Esophagus squamous epithelium (tissue), 5 donors: Measurements from ENCODE around the gene GABRB1. TPM values are rescaled to one million over a fixed set of nuclear protein-coding genes. Genes with fewer than 3 reads are reported as not detected.

Experiments used
- DNase-seq: peaks from one replicate; lab custom pipeline; 2025; lab: John Stamatoyannopoulos, UW
- H3K27ac ChIP-seq, 4 donors: fragments of 200-600 bp; sonication (generic); one replicate each; pipeline ENCODE4 v1.5.1; 2016 to 2019; ENCODE audit warnings: mild to moderate bottlenecking in 1 of 4
- H3K27me3 ChIP-seq, 4 donors: fragments of 200-600 bp; sonication (generic); 1 replicate in 3 of 4; 2 replicates in 1 of 4; pipeline versions ENCODE4 v1.5.1 to v1.6.0; 2017 to 2021; ENCODE audit warnings: antibody characterized with exemption in 1 of 4
- H3K36me3 ChIP-seq, 3 donors: fragments of 200-600 bp; sonication (generic); one replicate each; pipeline ENCODE4 v1.5.1; 2016 to 2019
- H3K4me1 ChIP-seq, 3 donors: fragments of 200-600 bp; sonication (generic); one replicate each; pipeline ENCODE4 v1.5.1; 2017 to 2019
- H3K4me3 ChIP-seq, 4 donors: fragments of 200-600 bp; sonication (generic); 1 replicate in 3 of 4; 2 replicates in 1 of 4; pipeline ENCODE4 v1.5.1; 2016 to 2019; ENCODE audit warnings: mild to moderate bottlenecking in 2 of 4, moderate library complexity in 1 of 4
- H3K9me3 ChIP-seq, 3 donors: fragments of 200-600 bp; sonication (generic); one replicate each; pipeline ENCODE4 v1.5.1; 2016 to 2019
- POLR2A ChIP-seq, 4 donors: fragments of 450-650 bp; IDR thresholded peaks; one replicate each; pipeline ENCODE4 v1.6.1; 2017; ENCODE audit warnings: antibody characterized with exemption in 4 of 4, mild to moderate bottlenecking in 4 of 4, moderate library complexity in 3 of 4
- WGBS, 2 donors: methylation state at CpG; one replicate each; pipeline ENCODE4 v1.1.5; 2018; 5-methylcytosine and 5-hydroxymethylcytosine counted together
- intact Hi-C: fragments of 100-400 bp; cut with DNase I; formaldehyde crosslinking; loops from one replicate; pipeline ENCODE4 v1.15.0; 2022
- total RNA-seq, 4 donors: library from RNA; depleted of rRNA; stranded (reverse); fragments of >200 nt; gene quantifications; one replicate each; pipeline ENCODE4 v1.1.0, GENCODE V29; 2016
- TF ChIP-seq, protein P1 (sequence below), 6 experiments: fragments of 450-650 bp in 4 of 6; fragments of 200-600 bp in 2 of 6; sonication (generic) in 2 of 6; IDR thresholded peaks; one replicate each; pipeline ENCODE4 v1.5.1; 2016 to 2019; ENCODE audit warnings: antibody characterized with exemption in 6 of 6, mild to moderate bottlenecking in 4 of 6, moderate library complexity in 4 of 6
- donor health status: DM: yes; HTN: yes; CAD: no.

Gene GABRB1
- total RNA-seq, 4 donors from 2014 or later, result not detected

DNA sequence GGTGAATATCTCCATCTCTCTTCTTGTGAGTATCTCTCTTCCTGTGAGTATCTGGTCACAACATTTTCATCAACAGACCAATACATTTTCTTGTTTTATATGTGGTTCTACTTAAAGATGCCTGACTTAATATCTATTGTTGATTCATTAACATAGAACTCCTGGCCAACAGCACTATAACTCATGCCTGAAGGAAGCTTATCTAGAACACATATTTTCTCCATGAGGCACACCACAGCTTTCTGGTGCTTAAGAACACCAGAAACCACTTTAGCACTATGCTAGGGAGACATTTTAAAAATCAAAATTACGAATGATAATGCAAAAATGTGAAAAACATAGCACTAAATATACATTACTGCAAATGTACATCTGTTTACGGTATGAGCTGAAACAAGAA is 190.4 kb downstream of the GABRB1 start:
- no peak for TF ChIP-seq POLR2A (IDR thresholded peaks at IDR 0.05)
- TF ChIP-seq, protein P1, sequence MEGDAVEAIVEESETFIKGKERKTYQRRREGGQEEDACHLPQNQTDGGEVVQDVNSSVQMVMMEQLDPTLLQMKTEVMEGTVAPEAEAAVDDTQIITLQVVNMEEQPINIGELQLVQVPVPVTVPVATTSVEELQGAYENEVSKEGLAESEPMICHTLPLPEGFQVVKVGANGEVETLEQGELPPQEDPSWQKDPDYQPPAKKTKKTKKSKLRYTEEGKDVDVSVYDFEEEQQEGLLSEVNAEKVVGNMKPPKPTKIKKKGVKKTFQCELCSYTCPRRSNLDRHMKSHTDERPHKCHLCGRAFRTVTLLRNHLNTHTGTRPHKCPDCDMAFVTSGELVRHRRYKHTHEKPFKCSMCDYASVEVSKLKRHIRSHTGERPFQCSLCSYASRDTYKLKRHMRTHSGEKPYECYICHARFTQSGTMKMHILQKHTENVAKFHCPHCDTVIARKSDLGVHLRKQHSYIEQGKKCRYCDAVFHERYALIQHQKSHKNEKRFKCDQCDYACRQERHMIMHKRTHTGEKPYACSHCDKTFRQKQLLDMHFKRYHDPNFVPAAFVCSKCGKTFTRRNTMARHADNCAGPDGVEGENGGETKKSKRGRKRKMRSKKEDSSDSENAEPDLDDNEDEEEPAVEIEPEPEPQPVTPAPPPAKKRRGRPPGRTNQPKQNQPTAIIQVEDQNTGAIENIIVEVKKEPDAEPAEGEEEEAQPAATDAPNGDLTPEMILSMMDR (IDR thresholded peaks at IDR 0.05), result no peak
- H3K4me1 ChIP-seq, result no peaks in the 10 kb centered on the region
- no peaks in the 10 kb centered on the region for H3K27me3 ChIP-seq
- H3K27ac ChIP-seq, result no peak overlapping the region
- intact Hi-C loops, result no loop called here
- H3K9me3 ChIP-seq, result no peaks in the 10 kb centered on the region
- H3K36me3 ChIP-seq, result no peaks in the 10 kb centered on the region
- no peak for DNase-seq
- WGBS, 2 donors, result 60 to 63% methylated on average over 2 of the region's 2 CpGs
- no peak overlapping the region for H3K4me3 ChIP-seq

DNA sequence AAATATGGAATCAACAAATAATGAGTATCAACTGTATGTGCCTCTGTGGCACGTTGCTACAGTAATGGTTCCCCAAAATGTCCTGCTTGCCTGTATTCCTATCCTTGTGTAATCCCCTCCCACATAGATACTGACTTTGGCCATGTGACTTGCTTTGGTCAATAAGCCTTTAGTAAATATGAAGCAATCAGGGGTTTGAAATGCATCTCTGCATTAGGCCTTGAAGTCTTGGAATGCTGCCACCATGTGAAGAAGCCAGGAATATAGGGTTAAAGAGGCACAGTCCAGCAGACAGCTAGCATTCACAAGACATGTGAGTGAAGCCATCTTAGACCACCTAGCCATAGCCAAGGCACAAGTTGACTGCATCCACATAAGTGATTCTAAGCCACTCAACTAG is 190.9 kb downstream of the GABRB1 start:
- Histone ChIP-seq H3K27ac (no peak overlapping the region), H3K36me3 (no peaks in the 10 kb centered on the region), H3K27me3 (no peaks in the 10 kb centered on the region), H3K9me3 (no peaks in the 10 kb centered on the region), H3K4me1 (no peaks in the 10 kb centered on the region), H3K4me3 (no peak overlapping the region)
- DNase-seq, result no peak
- intact Hi-C loops, result no loop called here
- no peak for TF ChIP-seq POLR2A (IDR thresholded peaks at IDR 0.05)
- TF ChIP-seq, protein P1 (IDR thresholded peaks at IDR 0.05), result no peak
- 38 to 55% methylated on average over 1 of the region's 1 CpG for WGBS, 2 donors

DNA sequence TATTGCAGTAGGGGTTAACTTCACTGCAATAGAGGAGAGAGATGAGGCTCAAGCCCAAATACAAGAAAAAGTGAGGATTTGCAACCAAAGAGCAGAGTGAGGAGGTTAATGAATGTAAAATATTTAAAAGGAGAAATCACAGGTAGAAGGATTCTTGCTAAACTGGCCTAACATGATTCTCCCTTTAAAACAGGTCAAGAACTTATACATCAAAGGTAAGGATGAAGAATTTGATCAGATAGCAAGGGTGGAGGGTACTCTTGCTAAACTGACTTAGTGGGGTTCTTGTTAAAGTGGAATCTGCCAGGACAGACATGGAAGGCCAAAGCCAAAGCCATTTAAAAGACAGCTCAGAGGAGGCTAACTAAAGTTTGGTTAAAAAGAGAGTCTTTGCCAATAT is 193.0 kb downstream of the GABRB1 start:
- no peaks in the 10 kb centered on the region for H3K4me1 ChIP-seq
- H3K27ac ChIP-seq, result no peak overlapping the region
- no peaks in the 10 kb centered on the region for H3K27me3 ChIP-seq
- H3K4me3 ChIP-seq, result no peak overlapping the region
- H3K36me3 ChIP-seq, result no peaks in the 10 kb centered on the region
- intact Hi-C loops, result no loop called here
- DNase-seq, result no peak
- no peaks in the 10 kb centered on the region for H3K9me3 ChIP-seq
- TF ChIP-seq, protein P1 (IDR thresholded peaks at IDR 0.05), result no peak
- TF ChIP-seq POLR2A (IDR thresholded peaks at IDR 0.05), result no peak

DNA sequence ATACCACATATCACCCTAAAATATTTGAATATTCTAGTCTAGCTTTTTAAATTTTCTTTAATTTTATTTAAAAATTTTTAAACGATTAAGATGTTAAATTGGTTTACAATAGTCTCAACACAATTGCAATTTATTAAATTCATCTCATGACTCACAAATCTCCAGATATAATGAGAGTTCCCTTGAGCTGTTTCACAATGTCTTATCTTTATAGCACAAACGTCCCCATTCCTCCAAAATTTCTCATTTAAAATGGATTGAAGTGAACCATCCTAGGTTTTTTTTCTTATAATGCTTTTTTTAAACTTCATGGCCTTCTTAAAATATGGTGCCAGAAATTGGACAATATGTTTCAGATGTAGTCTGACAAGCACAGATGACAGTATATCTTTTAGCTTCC is 204.4 kb downstream of the GABRB1 start:
- no peaks in the 10 kb centered on the region for H3K9me3 ChIP-seq
- H3K27ac ChIP-seq, result no peak overlapping the region
- no peak for DNase-seq
- TF ChIP-seq, protein P1 (IDR thresholded peaks at IDR 0.05), result no peak
- no peak for TF ChIP-seq POLR2A (IDR thresholded peaks at IDR 0.05)
- no peaks in the 10 kb centered on the region for H3K27me3 ChIP-seq
- H3K36me3 ChIP-seq, result no peaks in the 10 kb centered on the region
- no peaks in the 10 kb centered on the region for H3K4me1 ChIP-seq
- intact Hi-C loops, result no loop called here
- 42 to 45% methylated on average over 2 of the region's 2 CpGs for WGBS, 2 donors
- no peak overlapping the region for H3K4me3 ChIP-seq

DNA sequence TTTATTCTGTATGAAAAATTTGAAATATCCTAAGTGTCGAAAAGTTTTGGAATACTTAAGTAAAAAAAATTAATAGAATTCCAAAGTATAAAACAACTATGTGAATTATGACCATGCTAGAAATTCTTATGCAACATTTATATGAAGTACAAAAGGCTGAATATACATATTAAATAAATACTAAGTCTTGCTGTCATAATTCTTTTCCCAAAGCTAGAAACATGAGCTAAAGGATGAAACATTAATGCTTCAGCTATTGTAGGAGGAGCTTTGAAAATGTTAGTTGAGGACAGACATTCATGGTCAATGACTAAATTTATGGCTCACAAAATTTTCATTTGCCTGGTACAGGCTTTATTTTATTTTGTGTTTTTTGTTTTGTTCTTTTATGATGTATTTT is 207.3 kb downstream of the GABRB1 start:
- H3K27ac ChIP-seq, result no peak overlapping the region
- H3K4me3 ChIP-seq, result no peak overlapping the region
- TF ChIP-seq, protein P1 (IDR thresholded peaks at IDR 0.05), result no peak
- TF ChIP-seq POLR2A (IDR thresholded peaks at IDR 0.05), result no peak
- DNase-seq, result no peak
- no peaks in the 10 kb centered on the region for H3K36me3 ChIP-seq
- no peaks in the 10 kb centered on the region for H3K9me3 ChIP-seq
- intact Hi-C loops, result no loop called here
- H3K27me3 ChIP-seq, result no peaks in the 10 kb centered on the region
- WGBS, 2 donors, result 72 to 73% methylated on average over 1 of the region's 1 CpG
- H3K4me1 ChIP-seq, result no peaks in the 10 kb centered on the region
